ENCODE results near the gene RNASEH2C.

- TF ChIP-seq CTCF (IDR thresholded peaks at IDR 0.05) (no peak), EP300 (IDR thresholded peaks at IDR 0.05) (no peak)
These were observed 43.8 kb upstream of the RNASEH2C start for GRCh38 chr11:65764434-65764833.

Data from suprapubic skin (tissue), 3 donors.